ENCODE measurements around the gene RAMACL.

Gene RAMACL

GRCh38 chr6:166613027-166613426, 26.5 kb upstream of the RAMACL start:
- no peak overlapping the region for H2AFZ ChIP-seq (ENCODE audit: low read depth, low read length)
- H3K27me3 ChIP-seq (ENCODE audit: insufficient read depth, low read length), result no peaks in the 10 kb centered on the region
- no peak overlapping the region for H3K4me3 ChIP-seq (ENCODE audit: low read length)
- peaks cover 4% of the 10 kb centered on the region for H3K4me1 ChIP-seq (ENCODE audit: insufficient read depth, low read length)
- H3K9me3 ChIP-seq (ENCODE audit: low read length), result peaks cover 3% of the 10 kb centered on the region
- peaks cover 6% of the 10 kb centered on the region for H3K36me3 ChIP-seq (ENCODE audit: insufficient read depth, low read length)

GRCh38 chr6:166612471-166612881, 26.0 kb upstream of the RAMACL start:
- Histone ChIP-seq H3K4me1 (ENCODE audit: insufficient read depth, low read length) (peaks cover 4% of the 10 kb centered on the region), H3K27me3 (ENCODE audit: insufficient read depth, low read length) (no peaks in the 10 kb centered on the region), H3K9me3 (ENCODE audit: low read length) (peaks cover 2% of the 10 kb centered on the region), H3K36me3 (ENCODE audit: insufficient read depth, low read length) (peaks cover 2% of the 10 kb centered on the region), H2AFZ (ENCODE audit: low read depth, low read length) (no peak overlapping the region), H3K4me3 (ENCODE audit: low read length) (no peak overlapping the region)

GRCh38 chr6:166611631-166612030, 25.2 kb upstream of the RAMACL start:
- Histone ChIP-seq H3K27me3 (ENCODE audit: insufficient read depth, low read length) (no peaks in the 10 kb centered on the region), H3K9me3 (ENCODE audit: low read length) (peaks cover 2% of the 10 kb centered on the region), H3K36me3 (ENCODE audit: insufficient read depth, low read length) (no peaks in the 10 kb centered on the region), H3K4me3 (ENCODE audit: low read length) (no peak overlapping the region), H2AFZ (ENCODE audit: low read depth, low read length) (no peak overlapping the region), H3K4me1 (ENCODE audit: insufficient read depth, low read length) (peaks cover 4% of the 10 kb centered on the region)

GRCh38 chr6:166610069-166610468, 23.6 kb upstream of the RAMACL start:
- Histone ChIP-seq H3K36me3 (ENCODE audit: insufficient read depth, low read length) (no peaks in the 10 kb centered on the region), H3K4me3 (ENCODE audit: low read length) (no peak overlapping the region), H3K4me1 (ENCODE audit: insufficient read depth, low read length) (peaks cover under 1% of the 10 kb centered on the region), H3K9me3 (ENCODE audit: low read length) (no peaks in the 10 kb centered on the region), H3K27me3 (ENCODE audit: insufficient read depth, low read length) (no peaks in the 10 kb centered on the region), H2AFZ (ENCODE audit: low read depth, low read length) (no peak overlapping the region)

GRCh38 chr6:166608774-166609173, 22.3 kb upstream of the RAMACL start:
- H3K27me3 ChIP-seq (ENCODE audit: insufficient read depth, low read length), result no peaks in the 10 kb centered on the region
- H3K4me1 ChIP-seq (ENCODE audit: insufficient read depth, low read length), result no peaks in the 10 kb centered on the region
- peaks cover 2% of the 10 kb centered on the region for H3K9me3 ChIP-seq (ENCODE audit: low read length)
- H2AFZ ChIP-seq (ENCODE audit: low read depth, low read length), result no peak overlapping the region
- no peaks in the 10 kb centered on the region for H3K36me3 ChIP-seq (ENCODE audit: insufficient read depth, low read length)
- H3K4me3 ChIP-seq (ENCODE audit: low read length), result no peak overlapping the region

GRCh38 chr6:166605752-166606151, 19.3 kb upstream of the RAMACL start:
- Histone ChIP-seq H3K36me3 (ENCODE audit: insufficient read depth, low read length) (no peaks in the 10 kb centered on the region), H3K9me3 (ENCODE audit: low read length) (peaks cover 15% of the 10 kb centered on the region), H3K4me1 (ENCODE audit: insufficient read depth, low read length) (no peaks in the 10 kb centered on the region), H3K4me3 (ENCODE audit: low read length) (no peak overlapping the region), H3K27me3 (ENCODE audit: insufficient read depth, low read length) (no peaks in the 10 kb centered on the region), H2AFZ (ENCODE audit: low read depth, low read length) (no peak overlapping the region)

- Histone ChIP-seq H3K4me1 (ENCODE audit: insufficient read depth, low read length) (no peaks in the 10 kb centered on the region), H3K27me3 (ENCODE audit: insufficient read depth, low read length) (no peaks in the 10 kb centered on the region), H3K36me3 (ENCODE audit: insufficient read depth, low read length) (no peaks in the 10 kb centered on the region), H3K4me3 (ENCODE audit: low read length) (no peak overlapping the region), H2AFZ (ENCODE audit: low read depth, low read length) (no peak overlapping the region), H3K9me3 (ENCODE audit: low read length) (peaks cover 15% of the 10 kb centered on the region)
These were observed 18.4 kb upstream of the RAMACL start for GRCh38 chr6:166604911-166605310.

- Histone ChIP-seq H3K4me3 (ENCODE audit: low read length) (no peak overlapping the region), H3K36me3 (ENCODE audit: insufficient read depth, low read length) (no peaks in the 10 kb centered on the region), H3K4me1 (ENCODE audit: insufficient read depth, low read length) (no peaks in the 10 kb centered on the region), H3K9me3 (ENCODE audit: low read length) (peaks cover 15% of the 10 kb centered on the region), H2AFZ (ENCODE audit: low read depth, low read length) (no peak overlapping the region), H3K27me3 (ENCODE audit: insufficient read depth, low read length) (no peaks in the 10 kb centered on the region)
These were observed 17.9 kb upstream of the RAMACL start for GRCh38 chr6:166604328-166604727.

- H3K4me1 ChIP-seq (ENCODE audit: insufficient read depth, low read length), result peaks cover 6% of the 10 kb centered on the region
- H3K9me3 ChIP-seq (ENCODE audit: low read length), result peaks cover 16% of the 10 kb centered on the region
- no peaks in the 10 kb centered on the region for H3K27me3 ChIP-seq (ENCODE audit: insufficient read depth, low read length)
- H2AFZ ChIP-seq (ENCODE audit: low read depth, low read length), result no peak overlapping the region
- no peak overlapping the region for H3K4me3 ChIP-seq (ENCODE audit: low read length)
- no peaks in the 10 kb centered on the region for H3K36me3 ChIP-seq (ENCODE audit: insufficient read depth, low read length)
These were observed 16.7 kb upstream of the RAMACL start for GRCh38 chr6:166603043-166603690.

GRCh38 chr6:166601956-166602355, 15.5 kb upstream of the RAMACL start:
- Histone ChIP-seq H3K36me3 (ENCODE audit: insufficient read depth, low read length) (no peaks in the 10 kb centered on the region), H3K4me3 (ENCODE audit: low read length) (no peak overlapping the region), H2AFZ (ENCODE audit: low read depth, low read length) (no peak overlapping the region), H3K9me3 (ENCODE audit: low read length) (peaks cover 16% of the 10 kb centered on the region), H3K27me3 (ENCODE audit: insufficient read depth, low read length) (no peaks in the 10 kb centered on the region), H3K4me1 (ENCODE audit: insufficient read depth, low read length) (peaks cover 9% of the 10 kb centered on the region)

GRCh38 chr6:166600931-166601330, 14.5 kb upstream of the RAMACL start:
- Histone ChIP-seq H3K27me3 (ENCODE audit: insufficient read depth, low read length) (no peaks in the 10 kb centered on the region), H3K36me3 (ENCODE audit: insufficient read depth, low read length) (no peaks in the 10 kb centered on the region)

GRCh38 chr6:166599205-166599604, 12.7 kb upstream of the RAMACL start:
- H3K27me3 ChIP-seq (ENCODE audit: insufficient read depth, low read length), result no peaks in the 10 kb centered on the region
- H2AFZ ChIP-seq (ENCODE audit: low read depth, low read length), result no peak overlapping the region
- H3K4me3 ChIP-seq (ENCODE audit: low read length), result no peak overlapping the region
- H3K4me1 ChIP-seq (ENCODE audit: insufficient read depth, low read length), result peaks cover 9% of the 10 kb centered on the region
- H3K36me3 ChIP-seq (ENCODE audit: insufficient read depth, low read length), result no peaks in the 10 kb centered on the region
- H3K9me3 ChIP-seq (ENCODE audit: low read length), result peaks cover 15% of the 10 kb centered on the region

More at GRCh38 chr6:166600931-166601330, 14.5 kb upstream of the RAMACL start:
- Histone ChIP-seq H3K4me1 (ENCODE audit: insufficient read depth, low read length) (peaks cover 9% of the 10 kb centered on the region), H3K4me3 (ENCODE audit: low read length) (no peak overlapping the region), H3K9me3 (ENCODE audit: low read length) (peaks cover 16% of the 10 kb centered on the region), H2AFZ (ENCODE audit: low read depth, low read length) (no peak overlapping the region)

- no peak overlapping the region for H2AFZ ChIP-seq (ENCODE audit: low read depth, low read length)
- peaks cover 9% of the 10 kb centered on the region for H3K4me1 ChIP-seq (ENCODE audit: insufficient read depth, low read length)
- H3K9me3 ChIP-seq (ENCODE audit: low read length), result peaks cover 14% of the 10 kb centered on the region
- no peak overlapping the region for H3K4me3 ChIP-seq (ENCODE audit: low read length)
- H3K27me3 ChIP-seq (ENCODE audit: insufficient read depth, low read length), result no peaks in the 10 kb centered on the region
- H3K36me3 ChIP-seq (ENCODE audit: insufficient read depth, low read length), result no peaks in the 10 kb centered on the region
These were observed 12.1 kb upstream of the RAMACL start for GRCh38 chr6:166598441-166599138.

Data from neuron (in vitro differentiated cells).